IMR-90 (cell line): Measurements from ENCODE around the gene CACNA1D. TPM values are rescaled to one million over a fixed set of nuclear protein-coding genes. Genes with fewer than 3 reads are reported as not detected.

Experiments used
- ATAC-seq: fragments of 200-7000 bp; cut with Tn5 transposase; 2 replicates; pipeline ENCODE4 v1.9.1; 2020; ENCODE audit warnings: low read depth, mild to moderate bottlenecking, moderate library complexity
- BruUV-seq: library from RNA; stranded (reverse); fragments of 400-500 nt; replicated peaks from 2 replicates; lab custom pipeline; 2021; lab: Mats Ljungman, UMichigan
- CTCF ChIA-PET: fragments of 300-600 bp; formaldehyde crosslinking; extraction: SDS; loops from one replicate; lab custom pipeline; 2021; ENCODE audit warnings: antibody characterized with exemption; lab: Yijun Ruan, JAX
- POLR2A ChIA-PET: fragments of 300-600 bp; sonication (Branson Sonifier 250); formaldehyde crosslinking; loops from one replicate; lab custom pipeline; 2022; ENCODE audit warnings: antibody characterized with exemption; ENCODE audit not compliant: unreplicated experiment; lab: Charles Lee
- DNase-seq: peaks from one replicate; pipeline ENCODE4 v3.0.0; 2013
- H2AFZ ChIP-seq: replicated peaks from 2 replicates; pipeline ENCODE3; 2013; ENCODE audit warnings: low read length, mild to moderate bottlenecking; ENCODE audit not compliant: poor library complexity
- H2AK5ac ChIP-seq: 2 replicates; pipeline ENCODE4 v1.6.1; 2013; ENCODE audit warnings: low read depth, low read length, inconsistent platforms
- H2AK9ac ChIP-seq: replicated peaks from 2 replicates; pipeline ENCODE3; 2013; ENCODE audit warnings: mild to moderate bottlenecking, low read depth, low read length, moderate library complexity; ENCODE audit not compliant: poor library complexity
- H2BK120ac ChIP-seq: 2 replicates; pipeline ENCODE4 v1.6.1; 2013; ENCODE audit warnings: low read depth, low read length, inconsistent platforms
- H2BK15ac ChIP-seq: 3 replicates; pipeline ENCODE4 v1.6.1; 2013; ENCODE audit warnings: low read depth, low read length, inconsistent platforms
- H2BK20ac ChIP-seq: 2 replicates; pipeline ENCODE4 v1.6.1; 2013; ENCODE audit warnings: low read depth, mild to moderate bottlenecking, inconsistent platforms, low read length, moderate library complexity
- H2BK5ac ChIP-seq: 2 replicates; pipeline ENCODE4 v1.6.1; 2013; ENCODE audit warnings: mild to moderate bottlenecking, low read depth, low read length, inconsistent platforms; ENCODE audit not compliant: poor library complexity, severe bottlenecking
- H3K14ac ChIP-seq: replicated peaks from 2 replicates; pipeline ENCODE4 v1.6.1; 2013; ENCODE audit warnings: low read depth, low read length, inconsistent platforms
- H3K18ac ChIP-seq: 2 replicates; pipeline ENCODE4 v1.6.1; 2013; ENCODE audit warnings: low read depth, low read length, control low read depth
- H3K23ac ChIP-seq: 2 replicates; pipeline ENCODE4 v1.6.1; 2013; ENCODE audit warnings: low read depth, low read length, inconsistent platforms
- H3K27ac ChIP-seq: 2 replicates; pipeline ENCODE4 v1.5.1; 2013; ENCODE audit warnings: mild to moderate bottlenecking, control low read depth, low read length; ENCODE audit not compliant: insufficient read depth
- H3K27me3 ChIP-seq: 2 replicates; pipeline ENCODE4 v1.6.1; 2013; ENCODE audit warnings: low read length; ENCODE audit not compliant: control insufficient read depth, insufficient read depth
- H3K36me3 ChIP-seq: 2 replicates; pipeline ENCODE4 v1.6.1; 2013; ENCODE audit warnings: low read length, mixed read lengths; ENCODE audit not compliant: control insufficient read depth, insufficient read depth
- H3K4ac ChIP-seq: 2 replicates; pipeline ENCODE4 v1.6.1; 2013; ENCODE audit warnings: low read depth, low read length, inconsistent platforms
- H3K4me1 ChIP-seq: 2 replicates; pipeline ENCODE4 v1.6.1; 2013; ENCODE audit warnings: low read length, mixed read lengths; ENCODE audit not compliant: control insufficient read depth, insufficient read depth
- H3K4me2 ChIP-seq: 2 replicates; pipeline ENCODE4 v1.6.1; 2013; ENCODE audit warnings: low read depth, mild to moderate bottlenecking, control low read depth, low read length, moderate library complexity
- H3K4me3 ChIP-seq: 2 replicates; pipeline ENCODE4 v1.5.1; 2013; ENCODE audit warnings: low read depth, mild to moderate bottlenecking, control low read depth, low read length, moderate library complexity; ENCODE audit not compliant: insufficient read depth
- H3K56ac ChIP-seq: 2 replicates; pipeline ENCODE4 v1.6.1; 2013; ENCODE audit warnings: low read length, inconsistent platforms; ENCODE audit not compliant: insufficient read depth; ENCODE audit errors: extremely low read depth
- H3K79me1 ChIP-seq, 2 experiments: 2 replicates each; pipeline ENCODE4 v1.6.1; 2013; ENCODE audit warnings: low read length in 2 of 2, inconsistent platforms in 1 of 2, low read depth in 1 of 2
- H3K9ac ChIP-seq: 2 replicates; pipeline ENCODE4 v1.6.1; 2013; ENCODE audit warnings: low read depth, low read length, control low read depth
- H3K9me1 ChIP-seq: 2 replicates; pipeline ENCODE4 v1.6.1; 2013; ENCODE audit warnings: low read length, inconsistent platforms; ENCODE audit not compliant: insufficient read depth
- H3K9me3 ChIP-seq: 2 replicates; pipeline ENCODE4 v1.6.1; 2013; ENCODE audit warnings: low read length; ENCODE audit not compliant: control insufficient read depth, insufficient read depth
- H4K20me1 ChIP-seq: 2 replicates; pipeline ENCODE4 v1.6.1; 2013; ENCODE audit warnings: low read length, inconsistent platforms; ENCODE audit not compliant: insufficient read depth
- H4K5ac ChIP-seq: 2 replicates; pipeline ENCODE4 v1.6.1; 2013; ENCODE audit warnings: mild to moderate bottlenecking, low read depth, low read length, control low read depth
- H4K8ac ChIP-seq, 2 experiments: 2 replicates each; pipeline ENCODE4 v1.6.1; 2013; ENCODE audit warnings: low read depth in 2 of 2, low read length in 2 of 2, control low read depth in 1 of 2, inconsistent platforms in 1 of 2
- H4K91ac ChIP-seq: 2 replicates; pipeline ENCODE4 v1.6.1; 2013; ENCODE audit warnings: low read depth, low read length, inconsistent platforms; ENCODE audit not compliant: insufficient read depth
- CEBPB ChIP-seq: IDR thresholded peaks from 2 replicates; pipeline ENCODE4 v1.6.1; 2012; ENCODE audit warnings: low read depth, low read length, improper control_type of control experiment
- ELK1 ChIP-seq: fragments of 150-350 bp; IDR thresholded peaks from 2 replicates; pipeline ENCODE4 v1.6.1; 2016; ENCODE audit warnings: low read depth, mild to moderate bottlenecking, low read length, moderate library complexity, borderline replicate concordance
- MXI1 ChIP-seq: IDR thresholded peaks from 2 replicates; pipeline ENCODE4 v1.6.1; 2012; ENCODE audit warnings: low read depth, mild to moderate bottlenecking, low read length, moderate library complexity, borderline replicate concordance
- POLR2A ChIP-seq: IDR thresholded peaks from 2 replicates; pipeline ENCODE4 v1.6.1; 2012; ENCODE audit warnings: mild to moderate bottlenecking, low read depth, low read length
- RAD21 ChIP-seq: IDR thresholded peaks from 2 replicates; pipeline ENCODE4 v1.6.1; 2012; ENCODE audit warnings: low read length, improper control_type of control experiment
- RCOR1 ChIP-seq: IDR thresholded peaks from 2 replicates; pipeline ENCODE4 v1.6.1; 2012; ENCODE audit warnings: mild to moderate bottlenecking, low read length, improper control_type of control experiment; ENCODE audit not compliant: insufficient replicate concordance
- SMC3 ChIP-seq: fragments of 150-350 bp; IDR thresholded peaks from 2 replicates; pipeline ENCODE4 v1.6.1; 2016; ENCODE audit warnings: low read depth, mild to moderate bottlenecking, antibody characterized with exemption, low read length, moderate library complexity
- USF2 ChIP-seq: fragments of 150-350 bp; IDR thresholded peaks from 2 replicates; pipeline ENCODE4 v1.6.1; 2017; ENCODE audit warnings: mild to moderate bottlenecking, antibody characterized with exemption, low read length, low read depth
- WGBS, 2 experiments: methylation state at CpG; one replicate each; pipeline versions ENCODE4 v1.1.5 to v1.1.7; 2013; ENCODE audit warnings: missing lambda C conversion rate in 2 of 2; ENCODE audit not compliant: insufficient read length in 1 of 2; ENCODE audit errors: extremely low coverage in 2 of 2; 5-methylcytosine and 5-hydroxymethylcytosine counted together
- dilution Hi-C: fragments of 300-500 bp; cut with HindIII; formaldehyde crosslinking; loops from one replicate; pipeline ENCODE4 v1.14.3; 2018; ENCODE audit warnings: low sequenced_read_pairs; ENCODE audit not compliant: unreplicated experiment
- in situ Hi-C: fragments of 300-500 bp; cut with MboI; formaldehyde crosslinking; loops from 3 replicates; pipeline ENCODE4 v1.14.3; 2019; ENCODE audit warnings: low sequenced_read_pairs, inconsistent platforms, mixed read lengths
- intact Hi-C: fragments of 100-400 bp; cut with micrococcal nuclease; formaldehyde crosslinking; loops from 2 replicates; pipeline ENCODE4 v1.10.0; 2022
- polyA plus RNA-seq, 3 experiments: library from polyadenylated mRNA; depleted of rRNA; stranded (reverse); fragments of >200 nt; gene quantifications; 2 replicates each; pipeline ENCODE4 v1.2.3, GENCODE V29; 2012; ENCODE audit warnings: low replicate concordance in 1 of 3
- total RNA-seq: library from RNA; depleted of rRNA; stranded (reverse); fragments of >200 nt; gene quantifications from 2 replicates; pipeline ENCODE4 v1.2.3, GENCODE V29; 2012

CACNA1D gene
- total and polyA plus RNA-seq, 2 of the 4 experiments (the other 2 are of a cell fraction): 0.07 TPM; not detected in 1

DNA sequence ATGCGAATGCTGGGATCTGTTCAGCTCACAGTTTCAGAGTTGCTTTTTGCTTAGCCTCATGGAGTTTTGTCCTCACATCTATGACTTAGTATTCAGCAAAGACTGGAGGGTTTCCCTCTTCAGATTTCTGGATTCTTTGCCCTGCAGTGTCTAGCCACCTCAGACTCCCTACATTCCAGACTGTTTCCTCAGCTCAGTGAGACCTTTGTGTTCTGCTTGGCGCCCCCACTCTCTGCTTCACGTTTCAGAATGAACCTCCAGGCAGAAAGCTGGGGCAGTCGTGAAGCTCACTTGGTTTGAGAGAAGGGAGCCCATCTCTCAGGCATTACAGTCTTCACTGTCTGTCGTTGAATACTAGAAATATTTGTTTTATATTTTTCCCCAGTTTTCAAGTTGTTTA lies 118.1 kb downstream of the CACNA1D start:
- Histone ChIP-seq H3K4ac (no peak overlapping the region), H3K9me3 (no peaks in the 10 kb centered on the region), H3K79me1 (no peaks in the 10 kb centered on the region), H3K23ac (no peak overlapping the region), H2BK5ac (no peak overlapping the region), H3K18ac (no peak overlapping the region), H3K27ac (no peak overlapping the region), H3K27me3 (no peaks in the 10 kb centered on the region; the same call in 1 of the 2 replicates), H3K4me2 (no peak overlapping the region), H4K8ac (no peak overlapping the region), H4K20me1 (no peaks in the 10 kb centered on the region), H3K9me1 (no peaks in the 10 kb centered on the region), H2BK120ac (no peak overlapping the region), H3K9ac (no peak overlapping the region), H3K4me3 (no peak overlapping the region), H4K5ac (no peak overlapping the region), H2BK15ac (no peak overlapping the region), H3K36me3 (no peaks in the 10 kb centered on the region), H2AFZ (no peak overlapping the region), H3K56ac (no peak overlapping the region), H2AK5ac (no peak overlapping the region), H2AK9ac (no peak overlapping the region), H3K14ac (no peak overlapping the region), H3K4me1 (no peaks in the 10 kb centered on the region), H4K91ac (no peak overlapping the region), H2BK20ac (no peak overlapping the region)
- intact Hi-C loops: no loop called here
- 50% methylated on average over 1 of the region's 5 CpGs; no CpG with 5 or more reads in 1 of the 2 experiments for WGBS, 2 experiments
- BruUV-seq: no TSS peak
- in situ Hi-C loops: no loop called here
- ATAC-seq (no peak), DNase-seq (no peak)
- ChIA-PET CTCF (no interaction called here), POLR2A (no interaction called here)
- TF ChIP-seq RCOR1 (no peak), USF2 (no peak), SMC3 (no peak), CEBPB (no peak), RAD21 (no peak), MXI1 (no peak), POLR2A (no peak), ELK1 (no peak)
- dilution Hi-C loops: no loop called here
